GM12873 (cell line): Measurements from ENCODE around the gene BIN1.

Experiments used
- TF ChIP-seq, protein P1 (sequence below): IDR thresholded peaks from 2 replicates; pipeline ENCODE4 v1.5.1; 2012; ENCODE audit warnings: low read depth, mild to moderate bottlenecking, moderate library complexity, low read length, control low read depth; ENCODE audit not compliant: insufficient read depth; ENCODE audit errors: missing control alignments

BIN1 gene

DNA sequence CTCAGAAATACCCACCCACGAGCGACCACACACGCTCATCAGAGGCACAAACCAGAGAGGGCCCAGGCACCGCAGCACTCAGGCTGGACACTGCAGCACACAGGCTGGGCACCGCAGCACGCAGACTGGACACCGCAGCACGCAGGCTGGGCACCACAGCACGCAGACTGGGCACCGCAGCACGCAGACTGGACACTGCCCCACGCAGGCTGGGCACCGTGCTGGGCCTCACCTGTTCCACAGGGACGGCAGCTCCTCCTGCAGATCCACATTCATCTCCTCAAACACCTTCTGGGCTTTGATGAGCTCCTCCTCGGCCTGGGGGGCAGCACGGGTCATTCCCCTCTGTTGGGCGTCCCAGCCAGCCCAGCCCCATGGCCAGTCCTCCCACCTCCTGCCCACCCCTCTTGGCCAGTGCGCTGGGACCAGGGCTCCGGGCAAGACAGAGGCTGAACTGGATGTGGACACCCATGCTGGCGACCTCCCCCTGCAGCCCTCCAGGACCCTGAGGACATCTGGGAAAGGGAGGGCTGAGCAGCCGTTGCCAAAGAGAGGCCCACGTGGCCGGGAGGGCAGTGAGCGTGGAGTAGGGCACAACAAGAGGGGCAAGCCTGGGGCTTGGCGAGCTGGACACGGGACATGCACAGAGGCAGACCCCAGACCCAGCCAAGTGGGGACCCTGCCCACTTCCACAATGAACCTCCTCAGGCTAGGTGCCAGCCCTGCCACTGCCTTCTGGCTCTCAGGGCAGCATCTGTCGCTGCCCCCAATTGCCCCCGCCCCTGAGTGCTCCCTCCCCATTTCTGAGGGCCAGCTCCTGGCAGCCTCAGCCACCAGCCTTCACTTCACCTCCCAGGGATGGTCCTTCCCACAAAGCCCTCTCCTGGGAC, 43.0 kb downstream of the BIN1 start:
- TF ChIP-seq, protein P1, sequence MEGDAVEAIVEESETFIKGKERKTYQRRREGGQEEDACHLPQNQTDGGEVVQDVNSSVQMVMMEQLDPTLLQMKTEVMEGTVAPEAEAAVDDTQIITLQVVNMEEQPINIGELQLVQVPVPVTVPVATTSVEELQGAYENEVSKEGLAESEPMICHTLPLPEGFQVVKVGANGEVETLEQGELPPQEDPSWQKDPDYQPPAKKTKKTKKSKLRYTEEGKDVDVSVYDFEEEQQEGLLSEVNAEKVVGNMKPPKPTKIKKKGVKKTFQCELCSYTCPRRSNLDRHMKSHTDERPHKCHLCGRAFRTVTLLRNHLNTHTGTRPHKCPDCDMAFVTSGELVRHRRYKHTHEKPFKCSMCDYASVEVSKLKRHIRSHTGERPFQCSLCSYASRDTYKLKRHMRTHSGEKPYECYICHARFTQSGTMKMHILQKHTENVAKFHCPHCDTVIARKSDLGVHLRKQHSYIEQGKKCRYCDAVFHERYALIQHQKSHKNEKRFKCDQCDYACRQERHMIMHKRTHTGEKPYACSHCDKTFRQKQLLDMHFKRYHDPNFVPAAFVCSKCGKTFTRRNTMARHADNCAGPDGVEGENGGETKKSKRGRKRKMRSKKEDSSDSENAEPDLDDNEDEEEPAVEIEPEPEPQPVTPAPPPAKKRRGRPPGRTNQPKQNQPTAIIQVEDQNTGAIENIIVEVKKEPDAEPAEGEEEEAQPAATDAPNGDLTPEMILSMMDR, result no peak

DNA sequence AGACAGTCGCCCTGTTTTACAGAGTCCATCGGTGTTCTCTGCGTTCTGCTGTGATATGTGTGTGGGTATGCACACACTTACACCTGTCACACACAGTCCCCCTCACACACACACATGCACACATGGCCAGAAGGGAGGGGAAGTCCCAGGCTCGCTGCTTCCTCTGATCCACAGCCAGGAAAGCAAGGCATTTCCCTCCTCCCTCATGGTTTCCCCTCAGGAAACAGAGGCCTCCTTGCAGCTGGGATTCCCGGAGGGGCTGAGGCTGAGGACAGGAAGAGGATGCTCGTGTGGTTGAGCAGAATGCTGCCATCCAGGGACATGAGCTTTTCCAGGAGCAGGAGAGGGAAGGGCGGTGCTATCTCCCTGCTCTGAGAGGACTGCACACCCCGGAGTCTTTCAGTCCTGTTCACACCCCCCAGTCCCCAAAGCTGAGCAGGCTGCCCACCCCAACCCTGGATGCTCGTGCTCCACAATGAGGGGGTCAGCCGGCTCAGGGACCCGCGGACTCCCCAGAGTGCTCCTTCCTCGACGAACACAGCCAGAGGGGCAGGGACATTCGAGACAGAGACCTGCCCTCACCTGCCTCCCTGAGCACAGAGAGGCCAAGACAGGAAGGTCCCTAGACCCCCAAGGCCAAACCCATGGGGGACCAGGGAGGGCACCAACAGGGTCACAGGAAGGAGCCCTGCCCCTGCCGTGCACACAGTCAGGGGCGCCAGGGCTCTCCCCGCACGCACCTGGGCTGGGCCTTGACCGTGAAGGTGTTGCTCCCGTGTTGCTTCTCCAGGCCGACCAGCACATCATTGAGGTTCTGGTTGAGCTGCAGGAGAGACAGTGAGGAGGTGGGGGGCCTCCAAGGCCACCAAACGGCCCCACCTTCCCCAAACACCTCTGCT, 45.3 kb downstream of the BIN1 start:
- TF ChIP-seq, protein P1, result no peak

DNA sequence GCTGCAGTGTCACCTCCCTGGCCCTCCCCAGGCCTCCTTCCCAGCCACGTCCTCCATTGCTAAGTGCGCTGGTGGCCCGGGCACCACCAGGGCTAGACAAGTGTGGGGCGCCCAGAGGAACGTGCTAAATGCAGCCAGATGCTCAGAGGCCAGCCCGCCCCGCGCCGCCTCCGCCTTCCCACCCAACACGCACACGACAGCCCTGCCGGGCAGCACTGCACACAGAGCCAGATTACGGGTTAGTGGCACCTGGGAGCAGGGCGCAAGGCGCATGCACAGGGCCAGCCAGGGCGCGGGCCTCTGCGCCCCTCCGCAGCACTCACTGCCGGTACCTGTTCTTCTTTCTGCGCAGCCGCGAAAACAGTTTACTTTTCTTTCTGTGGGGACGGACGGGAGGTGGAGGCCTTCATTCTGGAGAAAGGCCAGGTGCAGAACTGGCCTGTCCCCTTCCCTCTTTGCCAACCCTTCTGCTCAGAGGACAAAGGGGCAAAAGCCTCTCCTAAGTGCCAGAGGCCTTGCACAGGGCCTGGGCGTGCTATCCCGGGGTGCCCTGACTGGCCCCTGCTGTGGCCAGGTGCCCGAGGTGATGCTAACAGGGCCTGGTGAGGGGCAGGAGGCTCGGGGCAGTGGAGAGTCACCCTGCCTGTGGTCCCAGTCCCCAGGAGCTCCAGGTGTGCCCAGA, 46.5 kb downstream of the BIN1 start:
- TF ChIP-seq, protein P1, result no peak

DNA sequence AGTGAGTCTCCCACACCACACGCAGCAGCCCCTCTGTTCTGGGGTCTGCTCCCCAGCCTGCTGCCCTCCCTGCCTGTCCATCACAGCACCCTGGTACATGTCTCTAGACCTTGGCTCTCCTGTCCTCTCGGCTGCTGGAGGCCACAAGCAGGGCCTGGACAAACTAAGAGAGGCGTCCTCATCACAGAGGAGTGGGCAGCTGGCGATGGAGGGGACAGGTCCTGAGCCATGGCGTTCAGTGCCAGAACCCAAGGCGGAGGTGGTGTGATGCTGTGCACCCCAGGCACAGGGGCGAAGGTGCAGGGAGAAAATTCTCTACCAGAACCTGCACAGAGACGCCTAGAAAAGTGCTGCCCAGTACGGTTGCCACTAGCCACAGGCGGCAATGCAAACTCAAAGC, 47.4 kb downstream of the BIN1 start:
- TF ChIP-seq, protein P1, result no peak

DNA sequence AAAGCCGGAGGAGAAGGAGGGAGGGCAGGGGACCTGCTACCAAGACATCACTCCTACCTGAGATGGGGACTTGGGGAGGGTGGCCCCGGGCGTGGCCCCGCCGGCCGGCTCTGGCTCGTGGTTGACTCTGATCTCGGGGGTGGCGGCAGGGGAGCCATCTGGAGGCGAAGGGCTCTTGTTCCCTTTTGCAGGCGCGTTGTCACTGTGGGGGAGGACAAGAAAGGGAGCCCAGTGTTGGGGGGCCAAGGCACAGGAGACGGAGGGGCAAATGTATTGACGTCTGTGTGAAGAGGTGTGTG, 48.1 kb downstream of the BIN1 start:
- TF ChIP-seq, protein P1, result no peak

DNA sequence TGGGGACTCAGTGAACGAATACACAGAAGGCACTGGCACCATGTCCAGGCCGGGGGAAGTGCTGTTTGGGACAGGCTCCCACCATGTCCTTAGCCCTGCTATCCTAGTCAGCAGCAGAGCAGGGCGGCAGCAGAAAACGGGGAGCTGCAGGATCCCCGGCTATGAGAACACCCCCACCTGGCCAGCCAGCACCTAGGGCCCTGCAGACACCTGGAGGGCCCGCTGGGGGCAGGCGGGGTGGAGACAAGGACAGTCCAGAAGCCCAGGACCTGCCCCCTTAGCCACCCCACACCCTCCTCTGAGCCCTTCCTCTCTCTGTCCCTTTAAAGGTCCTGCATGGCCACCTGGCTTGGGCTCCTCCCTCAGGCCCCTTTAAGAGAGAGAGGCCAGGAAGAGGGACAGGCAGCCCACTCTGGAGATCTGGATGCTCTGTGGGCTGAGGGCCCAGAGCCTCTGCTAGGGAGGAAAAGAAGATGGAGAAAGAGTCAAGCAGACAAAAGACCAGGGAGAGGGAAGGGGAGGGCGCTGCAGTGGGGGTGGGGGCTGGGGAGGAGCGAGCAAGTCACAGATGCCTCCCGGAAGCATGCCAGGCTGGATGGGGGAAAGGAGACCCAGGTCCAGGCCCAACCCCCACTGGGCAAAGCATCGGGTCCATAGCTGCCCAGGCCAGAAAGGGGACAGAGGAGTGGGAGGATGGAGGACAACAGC, 48.6 kb downstream of the BIN1 start:
- TF ChIP-seq, protein P1, result no peak
